H4 (cell line): ENCODE results near the gene EDIL3. TPM values are rescaled to one million over a fixed set of nuclear protein-coding genes. Genes with fewer than 3 reads are reported as not detected.

ENCODE experiments used
- DNase-seq: peaks from one replicate; pipeline ENCODE4 v3.0.0-alpha.2; 2015; ENCODE audit warnings: low spot score
- total RNA-seq: library from RNA; depleted of rRNA; stranded (reverse); fragments of >200 nt; shearing (Covaris generic); gene quantifications from 2 replicates; pipeline ENCODE4 v1.2.3, GENCODE V29; 2014

EDIL3 gene
- total RNA-seq, 1 experiment from 2014 or later = 227 TPM

DNA sequence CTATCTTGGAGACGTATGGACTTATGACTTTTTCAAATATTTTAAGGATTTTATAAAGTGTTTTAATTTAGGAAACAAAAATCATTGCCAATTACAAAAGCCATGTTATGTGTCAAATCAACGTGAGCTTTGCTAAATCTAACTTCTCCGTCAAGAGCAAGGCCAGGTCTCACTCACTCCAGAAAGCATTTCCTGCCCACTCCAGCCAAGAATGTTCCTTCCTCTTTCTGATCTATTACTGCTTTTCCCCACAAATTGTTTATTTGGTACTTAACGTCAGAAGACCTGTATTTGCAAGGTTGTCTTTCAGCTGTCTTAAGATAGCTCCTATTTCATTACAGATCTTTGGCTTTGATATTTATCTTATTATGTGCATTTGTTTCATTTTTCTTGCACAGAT is 470.5 kb downstream of the EDIL3 start:
- DNase-seq = no peak

DNA sequence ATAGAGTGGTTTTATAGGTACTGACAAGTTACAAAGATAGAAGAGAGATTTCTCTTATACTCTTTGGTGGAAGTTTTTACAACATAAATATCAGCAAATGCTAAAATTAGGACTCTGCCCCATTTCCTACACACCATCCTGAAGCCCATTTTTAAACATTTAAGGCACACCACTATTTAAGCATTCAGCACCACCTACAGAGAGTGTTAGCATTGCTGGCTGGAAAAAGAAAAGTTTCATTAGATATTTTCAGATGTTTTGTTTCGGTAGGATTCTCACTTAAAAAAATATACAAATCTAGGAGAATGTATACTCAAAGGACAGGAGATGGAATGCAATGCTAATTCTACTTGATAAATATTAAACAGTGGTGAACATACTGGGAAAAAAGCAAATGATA is 471.1 kb downstream of the EDIL3 start:
- no peak for DNase-seq

DNA sequence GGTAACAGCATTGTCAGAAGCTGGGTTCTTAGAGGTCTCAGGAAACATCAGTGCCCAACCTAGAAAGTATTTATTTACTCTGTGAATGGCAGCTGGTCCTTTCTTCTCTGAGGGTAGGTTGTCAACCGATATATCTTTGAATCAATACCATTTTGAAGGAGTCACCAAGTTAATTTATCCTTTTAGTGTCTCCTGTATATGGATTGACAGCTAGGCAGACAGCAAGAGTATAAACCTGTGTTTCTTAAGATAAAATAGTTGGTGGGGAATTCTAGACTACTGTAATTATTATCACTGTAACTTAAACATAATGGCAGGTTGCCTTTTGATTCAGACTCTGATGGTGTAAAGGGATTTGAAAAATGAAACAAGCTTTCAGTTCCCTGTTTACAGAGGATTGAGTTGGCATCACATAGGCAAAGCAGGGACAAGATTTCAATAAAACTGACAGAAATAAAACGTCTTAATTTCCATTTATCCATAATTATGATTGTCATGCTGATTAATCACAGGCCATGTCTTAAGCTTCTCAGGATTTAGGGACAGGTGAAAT is 473.2 kb downstream of the EDIL3 start:
- DNase-seq = no peak

DNA sequence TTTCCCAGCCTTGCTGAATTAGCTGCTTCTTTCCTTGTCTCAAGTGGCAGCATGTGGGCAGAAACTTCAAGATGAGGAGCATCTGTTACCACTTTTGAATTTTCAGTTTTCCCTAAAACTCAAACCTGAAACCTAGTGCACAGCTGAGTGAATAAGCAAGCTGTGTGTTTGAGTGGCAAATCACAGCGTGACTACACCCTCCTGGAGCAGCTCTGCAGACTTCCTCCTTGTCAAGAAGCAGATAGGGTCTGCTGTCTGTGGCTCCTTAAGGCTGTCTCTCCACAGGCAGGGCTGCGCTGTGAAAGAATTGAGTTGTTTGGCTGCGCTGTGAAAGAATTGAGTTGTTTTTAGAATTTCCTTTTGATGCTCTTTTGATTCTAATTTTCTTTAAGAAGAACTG is 484.4 kb downstream of the EDIL3 start:
- DNase-seq = no peak

DNA sequence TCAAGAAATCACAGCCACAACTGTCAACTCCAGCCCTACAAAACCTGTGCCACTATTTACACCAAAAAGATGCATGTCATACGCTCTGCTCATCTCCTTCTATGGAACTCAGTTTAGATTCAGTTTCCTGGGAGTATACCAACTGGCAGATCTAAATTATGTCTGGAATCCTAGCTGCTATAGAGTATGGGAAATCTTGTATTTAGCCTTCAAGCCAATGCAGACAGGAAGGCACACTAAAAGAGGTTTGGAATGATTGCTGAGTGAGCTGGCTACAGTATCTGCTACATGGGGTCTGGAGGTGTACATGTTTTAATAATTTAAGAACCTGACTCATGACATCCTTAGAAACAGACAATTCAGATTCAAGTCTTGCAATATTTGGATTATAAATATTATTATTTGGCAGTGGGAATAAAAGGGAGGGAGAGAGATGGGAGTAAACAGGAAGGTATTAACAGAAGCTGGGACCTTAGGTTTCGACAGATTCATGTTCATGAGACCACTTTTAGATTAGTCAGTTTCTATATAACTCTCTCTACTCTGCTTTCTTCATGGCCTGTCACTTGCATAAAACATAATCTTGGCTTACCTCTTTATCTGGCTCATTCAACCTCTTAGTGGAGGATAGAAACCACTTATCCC is 485.2 kb downstream of the EDIL3 start:
- no peak for DNase-seq

DNA sequence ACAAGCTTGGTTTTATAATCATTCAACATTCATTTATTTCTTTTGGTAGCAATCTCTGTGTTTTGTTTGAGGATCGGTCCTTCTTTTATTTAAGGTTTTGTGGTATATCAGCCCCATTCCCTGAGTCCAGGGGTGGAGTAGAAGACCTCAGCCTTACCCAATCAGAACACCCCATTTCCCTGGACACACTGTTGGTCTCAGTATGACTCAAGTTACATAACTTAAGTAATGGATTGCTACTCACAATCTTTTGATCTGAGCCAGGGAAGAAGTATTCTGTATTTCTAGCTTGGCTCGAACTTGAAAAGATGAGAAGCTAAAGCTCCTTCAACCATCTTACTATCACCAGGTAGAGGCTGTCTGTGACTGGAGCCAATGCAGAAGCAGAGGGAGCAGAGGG is 488.8 kb downstream of the EDIL3 start:
- DNase-seq = no peak

DNA sequence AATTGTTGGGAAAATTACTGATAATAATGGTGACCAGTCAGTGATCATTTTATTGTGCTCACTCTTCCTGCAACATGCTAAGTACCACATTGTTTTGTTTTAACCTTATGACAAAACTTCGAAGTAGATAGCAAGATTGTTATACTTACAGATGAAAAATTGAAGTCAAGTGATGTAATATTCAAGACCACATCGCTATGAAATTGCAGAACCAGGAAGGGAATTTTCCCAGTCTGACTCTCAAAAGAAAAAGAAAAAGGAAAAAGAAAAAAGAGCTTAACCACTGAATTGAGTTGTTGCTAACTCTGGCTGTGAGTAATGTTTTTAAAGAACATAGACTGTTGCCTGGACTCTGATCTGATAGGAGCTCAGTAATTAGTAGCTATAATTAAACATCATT is 493.4 kb downstream of the EDIL3 start:
- no peak for DNase-seq
